Measurements from ENCODE around the gene GALP. TPM values are rescaled to one million over a fixed set of nuclear protein-coding genes. Genes with fewer than 3 reads are reported as not detected.

GALP gene
- total and polyA plus RNA-seq, 2 donors (not counting 1 experiment from before 2014, with no cell fraction given), result not detected

- Histone ChIP-seq H3K4me2 (replicated peaks; ENCODE audit: low read depth, low read length, poor library complexity, severe bottlenecking) (no peak overlapping the region), H3K9ac (ENCODE audit: low read length) (no peak overlapping the region), H3K4me1 (ENCODE audit: control insufficient read depth in 2 of 2, insufficient read depth in 2 of 2, low read length in 2 of 2) (no peaks in the 10 kb centered on the region), H3K27ac (ENCODE audit: low read length in 2 of 2) (no peak overlapping the region), H3K4me3 (ENCODE audit: control extremely low read depth in 1 of 5, extremely low read depth in 1 of 5, insufficient read depth in 1 of 5, low read depth in 2 of 5, low read length in 4 of 5) (no peak overlapping the region), H3K79me2 (ENCODE audit: control insufficient read depth, insufficient read depth, low read length) (no peaks in the 10 kb centered on the region), H3K27me3 (replicated peaks in 1 of 4; ENCODE audit: control extremely low read depth in 1 of 4, control insufficient read depth in 3 of 4, insufficient read depth in 4 of 4, low read length in 3 of 4) (no peaks in the 10 kb centered on the region), H2AFZ (ENCODE audit: insufficient read depth, low read depth, low read length, poor library complexity, severe bottlenecking) (no peak overlapping the region), H3K9me3 (ENCODE audit: control extremely low read depth in 1 of 3, control insufficient read depth in 2 of 3, insufficient read depth in 1 of 3, low read length in 2 of 3) (no peaks in the 10 kb centered on the region), H4K20me1 (ENCODE audit: control insufficient read depth, insufficient read depth, low read length, poor library complexity, severe bottlenecking) (peaks cover 6% of the 10 kb centered on the region), H3K36me3 (replicated peaks in 1 of 2; ENCODE audit: control extremely low read depth in 1 of 2, control insufficient read depth in 1 of 2, extremely low read depth in 1 of 2, insufficient read depth in 2 of 2, low read length in 1 of 2) (peaks cover 0 to 31% of the 10 kb centered on the region in 2 experiments)
- 92% methylated on average over 16 of the region's 16 CpGs for WGBS (ENCODE audit: insufficient coverage)
- DNase-seq, result no peak
- TF ChIP-seq, protein P1, sequence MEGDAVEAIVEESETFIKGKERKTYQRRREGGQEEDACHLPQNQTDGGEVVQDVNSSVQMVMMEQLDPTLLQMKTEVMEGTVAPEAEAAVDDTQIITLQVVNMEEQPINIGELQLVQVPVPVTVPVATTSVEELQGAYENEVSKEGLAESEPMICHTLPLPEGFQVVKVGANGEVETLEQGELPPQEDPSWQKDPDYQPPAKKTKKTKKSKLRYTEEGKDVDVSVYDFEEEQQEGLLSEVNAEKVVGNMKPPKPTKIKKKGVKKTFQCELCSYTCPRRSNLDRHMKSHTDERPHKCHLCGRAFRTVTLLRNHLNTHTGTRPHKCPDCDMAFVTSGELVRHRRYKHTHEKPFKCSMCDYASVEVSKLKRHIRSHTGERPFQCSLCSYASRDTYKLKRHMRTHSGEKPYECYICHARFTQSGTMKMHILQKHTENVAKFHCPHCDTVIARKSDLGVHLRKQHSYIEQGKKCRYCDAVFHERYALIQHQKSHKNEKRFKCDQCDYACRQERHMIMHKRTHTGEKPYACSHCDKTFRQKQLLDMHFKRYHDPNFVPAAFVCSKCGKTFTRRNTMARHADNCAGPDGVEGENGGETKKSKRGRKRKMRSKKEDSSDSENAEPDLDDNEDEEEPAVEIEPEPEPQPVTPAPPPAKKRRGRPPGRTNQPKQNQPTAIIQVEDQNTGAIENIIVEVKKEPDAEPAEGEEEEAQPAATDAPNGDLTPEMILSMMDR (IDR thresholded peaks at IDR 0.05), result no peak
- TF ChIP-seq EZH2 (IDR thresholded peaks at IDR 0.05; ENCODE audit: borderline replicate concordance, insufficient read depth, low read depth, low read length, poor library complexity, severe bottlenecking), result no peak
- ChIA-PET CTCF (interaction anchor here (1.0 to 1.1 kb wide), 2 partner anchors 9 to 14 kb away, joined by 3 to 4 read pairs; no protein-coding TSS in a partner anchor), POLR2A (no interaction called here)
- Mint-ChIP-seq H3K9me3 (ENCODE audit: insufficient read depth) (no peaks in the 10 kb centered on the region), H3K27ac (no peak overlapping the region), H3K4me3 (no peak overlapping the region), H3K27me3 (no peaks in the 10 kb centered on the region), H3K4me1 (peaks cover 2% of the 10 kb centered on the region)
- intact Hi-C loops (cut with micrococcal nuclease), result no loop called here
- no peak for ATAC-seq (ENCODE audit: low read depth)
Observed at GRCh38 chr19:56158170-56158757, 17.5 kb upstream of the GALP start.

DNA sequence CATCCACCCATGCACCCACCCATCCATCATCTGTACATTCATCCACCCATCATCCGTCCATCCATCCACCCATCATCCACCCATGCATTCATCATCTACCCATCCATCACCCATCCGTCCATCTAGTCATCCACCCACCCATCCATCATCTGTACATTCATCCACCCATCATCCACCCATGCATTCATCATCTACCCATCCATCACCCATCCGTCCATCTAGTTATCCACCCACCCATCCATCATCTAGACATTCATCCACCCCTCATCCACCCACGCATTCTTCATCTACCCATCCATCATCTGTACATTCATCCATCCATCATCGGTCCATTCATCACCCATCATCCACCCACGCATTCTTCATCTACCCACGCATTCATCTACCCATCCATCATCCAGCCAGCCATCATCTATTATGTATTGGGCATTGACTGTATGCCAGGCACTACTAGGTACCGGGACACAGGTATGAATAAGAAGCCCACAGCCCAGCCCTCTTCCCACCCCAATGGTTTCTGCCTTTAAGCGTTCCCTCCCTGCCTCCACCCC lies 16.7 kb upstream of the GALP start:
- Mint-ChIP-seq H3K27ac (no peak overlapping the region), H3K4me1 (peaks cover 2% of the 10 kb centered on the region), H3K4me3 (no peak overlapping the region), H3K27me3 (no peaks in the 10 kb centered on the region), H3K9me3 (ENCODE audit: insufficient read depth) (no peaks in the 10 kb centered on the region)
- peaks cover 0 to 31% of the 10 kb centered on the region in 2 experiments for H3K36me3 ChIP-seq (replicated peaks in 1 of 2; ENCODE audit: control extremely low read depth in 1 of 2, control insufficient read depth in 1 of 2, extremely low read depth in 1 of 2, insufficient read depth in 2 of 2, low read length in 1 of 2)
- ChIA-PET POLR2A (no interaction called here), CTCF (no interaction called here)
- no peaks in the 10 kb centered on the region for H3K27me3 ChIP-seq (replicated peaks in 1 of 4; ENCODE audit: control extremely low read depth in 1 of 4, control insufficient read depth in 3 of 4, insufficient read depth in 4 of 4, low read length in 3 of 4)
- DNase-seq, result no peak
- H2AFZ ChIP-seq (ENCODE audit: insufficient read depth, low read depth, low read length, poor library complexity, severe bottlenecking), result no peak overlapping the region
- no peaks in the 10 kb centered on the region for H4K20me1 ChIP-seq (ENCODE audit: control insufficient read depth, insufficient read depth, low read length, poor library complexity, severe bottlenecking)
- no peaks in the 10 kb centered on the region for H3K4me1 ChIP-seq (ENCODE audit: control insufficient read depth in 2 of 2, insufficient read depth in 2 of 2, low read length in 2 of 2)
- no peaks in the 10 kb centered on the region for H3K79me2 ChIP-seq (ENCODE audit: control insufficient read depth, insufficient read depth, low read length)
- intact Hi-C loops (cut with micrococcal nuclease), result no loop called here
- no peak overlapping the region for H3K4me2 ChIP-seq (replicated peaks; ENCODE audit: low read depth, low read length, poor library complexity, severe bottlenecking)
- no peak for ATAC-seq (ENCODE audit: low read depth)
- no peak overlapping the region for H3K27ac ChIP-seq (ENCODE audit: low read length in 2 of 2)
- H3K4me3 ChIP-seq (ENCODE audit: control extremely low read depth in 1 of 5, extremely low read depth in 1 of 5, insufficient read depth in 1 of 5, low read depth in 2 of 5, low read length in 4 of 5), result no peak overlapping the region
- 95% methylated on average over 7 of the region's 9 CpGs for WGBS (ENCODE audit: insufficient coverage)
- H3K9me3 ChIP-seq (ENCODE audit: control extremely low read depth in 1 of 3, control insufficient read depth in 2 of 3, insufficient read depth in 1 of 3, low read length in 2 of 3), result no peaks in the 10 kb centered on the region
- TF ChIP-seq, protein P1 (IDR thresholded peaks at IDR 0.05), result no peak
- TF ChIP-seq EZH2 (IDR thresholded peaks at IDR 0.05; ENCODE audit: borderline replicate concordance, insufficient read depth, low read depth, low read length, poor library complexity, severe bottlenecking), result no peak
- no peak overlapping the region for H3K9ac ChIP-seq (ENCODE audit: low read length)
